COR-L47 (cell line): ENCODE results near the gene CYB561D1.

Source experiments
- DNase-seq: peaks from one replicate; lab custom pipeline; 2025; lab: John Stamatoyannopoulos, UW

The CYB561D1 gene

DNA sequence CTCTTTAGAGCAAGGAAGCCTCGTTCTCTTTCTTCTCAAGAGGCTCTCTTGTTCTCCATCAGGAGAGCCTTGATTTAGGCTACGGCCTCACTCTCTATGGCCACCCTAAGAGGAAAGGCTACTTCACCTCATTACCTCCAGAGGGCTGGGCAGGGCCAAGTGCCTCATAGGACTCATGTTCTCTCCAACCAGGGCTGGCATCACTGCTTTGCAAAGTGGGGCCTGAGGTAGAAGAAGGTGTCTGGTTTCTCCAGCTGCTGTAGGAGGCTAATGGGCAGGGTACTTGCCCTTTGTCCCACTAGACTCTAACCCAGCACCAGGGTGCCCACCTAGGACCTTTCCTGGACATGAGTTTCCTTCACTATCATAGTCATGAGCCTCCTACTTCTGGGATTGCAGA, 12.2 kb upstream of the CYB561D1 start:
- DNase-seq, result no peak

DNA sequence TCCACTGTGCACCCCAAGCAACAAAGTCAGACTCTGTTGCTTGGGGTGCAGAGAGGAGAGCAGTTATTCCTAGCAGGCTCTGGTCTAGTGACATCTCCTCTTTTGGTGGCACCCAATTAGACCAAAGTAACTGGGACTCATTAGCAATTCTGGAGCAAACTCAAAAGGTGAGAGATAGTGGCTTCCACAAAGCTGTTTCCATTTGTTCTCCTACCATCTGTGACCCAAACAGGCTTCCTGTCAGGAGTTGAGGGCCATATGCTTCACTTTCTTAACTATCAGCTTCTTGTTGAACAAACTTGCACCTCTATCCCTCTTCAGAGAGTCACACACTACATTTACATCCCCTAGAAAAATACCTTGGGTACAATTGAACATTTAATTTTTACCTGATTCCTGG, 11.7 kb upstream of the CYB561D1 start:
- DNase-seq, result no peak

- peak; percentile 72 for DNase-seq
Measured at GRCh38 chr1:109482791-109483671, 10.9 kb upstream of the CYB561D1 start.

- peak; percentile 87 for DNase-seq
Measured at GRCh38 chr1:109483672-109484518, 10.0 kb upstream of the CYB561D1 start, which contains the start of gene ATXN7L2. TSS of gene ATXN7L2 (plus strand) at chr1:109483905. CDS start at chr1:109483954, 49 bp downstream.

GRCh38 chr1:109484519-109484975, 9.3 kb upstream of the CYB561D1 start:
- DNase-seq, result no peak

DNA sequence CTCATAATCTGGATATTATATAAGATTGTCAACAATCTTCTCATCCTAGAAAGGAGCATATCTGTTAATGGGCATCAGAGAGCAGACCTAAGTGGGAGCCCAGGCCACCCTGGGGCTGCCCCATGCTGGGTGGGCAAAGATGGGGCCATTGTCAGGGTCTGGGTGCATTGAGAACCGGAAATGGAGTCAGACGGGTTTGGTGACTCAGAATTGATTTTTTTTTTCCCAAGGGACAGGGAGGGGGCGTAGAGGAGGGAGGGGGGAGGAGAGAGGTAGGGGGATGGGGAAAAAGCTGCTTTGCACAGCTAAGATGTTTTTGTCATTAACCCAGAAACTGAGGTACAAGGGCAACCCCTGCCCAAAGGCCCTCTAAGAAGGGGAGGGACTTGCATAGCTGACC, 8.9 kb upstream of the CYB561D1 start:
- DNase-seq, result peak; percentile 12

- DNase-seq, result no peak
Measured at GRCh38 chr1:109487261-109487660, 6.6 kb upstream of the CYB561D1 start.

- no peak for DNase-seq
Measured at GRCh38 chr1:109488201-109488600, 5.7 kb upstream of the CYB561D1 start.

GRCh38 chr1:109488696-109489095, 5.2 kb upstream of the CYB561D1 start:
- DNase-seq, result no peak

GRCh38 chr1:109490029-109490933, 3.6 kb upstream of the CYB561D1 start:
- peak; percentile 43 for DNase-seq

DNA sequence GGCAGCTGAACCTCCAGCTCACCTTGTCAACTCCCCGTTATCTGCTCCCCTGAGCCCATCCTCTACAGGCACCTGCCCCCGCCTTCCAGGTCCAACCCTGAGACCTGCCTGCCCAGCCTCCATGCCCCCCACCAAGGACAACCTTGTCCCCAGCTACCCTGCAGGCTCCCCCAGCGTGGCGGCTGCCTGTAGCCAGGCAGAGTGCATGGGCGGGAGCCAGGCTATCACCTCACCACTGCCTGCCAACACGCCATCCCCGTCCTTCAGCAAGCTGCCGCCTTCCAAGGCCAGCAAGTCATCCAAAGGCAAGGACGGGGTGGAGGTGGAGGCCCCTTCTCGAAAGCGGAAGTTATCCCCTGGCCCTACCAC, 3.0 kb upstream of the CYB561D1 start:
- DNase-seq, result no peak

DNA sequence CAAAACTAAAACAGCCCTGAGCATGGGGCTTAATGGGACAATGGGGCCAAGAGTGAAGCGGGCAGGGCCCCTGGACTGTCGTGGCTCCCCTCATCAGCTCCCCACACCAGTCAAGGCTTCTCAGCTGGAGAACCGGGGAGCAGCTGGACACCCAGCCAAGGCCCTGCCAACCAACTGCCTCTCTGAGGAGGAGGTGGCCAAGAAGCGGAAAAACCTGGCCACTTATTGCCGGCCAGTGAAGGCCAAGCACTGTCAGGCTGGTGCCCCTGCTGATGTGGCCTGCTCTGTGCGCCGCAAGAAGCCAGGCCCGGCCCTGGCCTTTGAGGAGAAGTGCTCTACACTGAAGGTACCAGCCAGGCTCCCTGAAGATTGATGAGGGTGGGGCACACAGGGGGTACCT, 2.5 kb upstream of the CYB561D1 start:
- no peak for DNase-seq

- no peak for DNase-seq
Measured at GRCh38 chr1:109492779-109493178, 1.1 kb upstream of the CYB561D1 start.

DNA sequence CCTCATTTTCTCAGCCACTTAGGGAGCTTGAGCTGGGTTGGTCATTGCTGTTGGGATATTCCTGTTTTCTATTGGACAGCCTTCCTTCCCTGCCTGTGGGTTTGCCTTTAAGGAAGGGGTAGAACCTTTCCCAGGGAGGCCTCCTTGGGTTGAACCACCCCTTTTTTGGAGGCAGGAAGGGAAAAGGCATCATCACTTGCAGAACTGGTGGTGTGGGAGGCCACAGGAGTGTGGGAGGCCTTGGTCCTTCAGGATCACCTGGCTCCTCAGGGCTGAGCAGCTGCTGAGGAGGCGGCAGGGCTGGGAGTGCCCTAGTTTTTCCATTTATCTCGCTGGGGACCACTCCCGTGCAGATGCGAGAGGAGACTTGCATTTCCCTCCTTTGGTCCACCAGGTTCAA, 667 bp upstream of the CYB561D1 start:
- no peak for DNase-seq

DNA sequence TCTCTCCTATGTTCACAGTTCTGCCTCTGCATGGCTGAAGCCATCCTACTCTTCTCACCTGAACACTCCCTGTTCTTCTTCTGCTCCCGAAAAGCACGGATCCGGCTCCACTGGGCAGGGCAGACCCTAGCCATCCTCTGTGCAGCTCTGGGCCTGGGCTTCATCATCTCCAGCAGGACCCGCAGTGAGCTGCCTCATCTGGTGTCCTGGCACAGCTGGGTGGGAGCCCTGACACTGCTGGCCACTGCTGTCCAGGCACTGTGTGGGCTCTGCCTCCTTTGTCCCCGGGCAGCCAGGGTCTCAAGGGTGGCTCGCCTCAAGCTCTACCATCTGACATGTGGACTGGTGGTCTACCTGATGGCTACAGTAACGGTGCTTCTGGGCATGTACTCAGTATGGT, 1.8 kb downstream of the CYB561D1 start:
- DNase-seq, result no peak

DNA sequence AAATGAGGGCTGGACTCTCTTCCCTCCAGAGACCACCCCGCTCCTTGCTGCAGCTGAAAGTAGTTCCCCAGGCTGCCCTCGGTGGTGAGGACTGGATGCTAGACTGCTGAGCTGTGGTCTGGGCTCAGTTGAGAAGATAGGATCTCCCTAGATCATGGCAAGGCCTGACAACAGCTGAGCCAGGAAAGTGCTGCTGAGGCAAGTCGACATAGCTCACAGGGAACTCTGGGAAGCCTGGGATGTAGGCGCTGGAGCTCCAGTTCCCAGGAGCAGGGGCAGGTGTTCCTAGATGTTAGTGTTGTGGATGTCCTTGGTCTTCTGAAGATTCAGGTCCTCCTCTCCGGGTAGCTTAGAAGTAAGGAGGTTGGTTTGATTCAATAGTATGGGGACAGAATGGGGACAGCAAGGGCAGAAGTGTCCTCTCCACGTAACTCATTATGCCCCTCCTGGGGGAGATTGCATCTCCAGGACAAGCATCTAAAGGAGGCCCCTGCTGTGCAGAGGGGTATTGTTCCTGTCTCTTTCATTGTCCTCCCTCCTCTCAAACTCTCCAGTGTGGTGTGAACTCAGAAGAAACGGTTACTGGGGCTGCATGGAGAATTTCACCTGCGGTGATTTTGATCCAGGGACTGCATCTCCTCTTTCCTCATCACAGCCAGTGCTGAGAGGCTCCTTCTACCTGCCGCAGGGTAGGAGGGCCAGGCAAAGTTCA, 3.7 kb downstream of the CYB561D1 start:
- DNase-seq, result no peak

DNA sequence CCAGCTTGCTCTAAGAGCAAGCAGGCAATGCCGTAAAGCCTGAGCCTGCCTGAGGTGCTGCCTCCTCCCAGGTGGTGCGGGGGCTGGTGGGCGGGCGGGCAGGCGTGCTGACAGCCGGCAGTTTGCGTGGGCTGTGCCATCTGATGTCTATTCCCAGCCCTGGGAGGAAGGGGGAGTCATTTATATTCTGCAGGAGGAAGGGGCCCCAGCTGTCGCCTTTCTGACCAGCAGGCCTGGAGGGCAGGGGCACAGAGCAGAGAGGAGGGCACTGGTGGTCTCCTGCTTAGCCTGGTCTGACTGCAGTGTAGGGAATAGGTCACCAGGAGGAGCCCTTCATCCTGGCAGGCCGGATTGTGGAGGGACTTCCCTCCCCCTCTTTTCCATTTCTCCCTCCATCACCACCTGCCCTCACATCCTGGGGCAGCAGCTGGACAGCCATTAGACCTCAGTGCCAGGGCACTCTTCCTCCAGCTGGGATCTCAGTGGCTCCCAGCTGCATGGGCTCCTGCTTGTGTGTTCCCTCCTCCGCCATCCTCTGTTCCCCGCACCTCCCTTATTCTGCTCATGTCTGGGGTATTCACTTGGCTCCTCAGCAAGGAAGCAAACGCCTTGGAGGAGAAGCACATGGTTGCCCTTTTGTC, 4.4 kb downstream of the CYB561D1 start:
- DNase-seq, result peak; percentile 34

DNA sequence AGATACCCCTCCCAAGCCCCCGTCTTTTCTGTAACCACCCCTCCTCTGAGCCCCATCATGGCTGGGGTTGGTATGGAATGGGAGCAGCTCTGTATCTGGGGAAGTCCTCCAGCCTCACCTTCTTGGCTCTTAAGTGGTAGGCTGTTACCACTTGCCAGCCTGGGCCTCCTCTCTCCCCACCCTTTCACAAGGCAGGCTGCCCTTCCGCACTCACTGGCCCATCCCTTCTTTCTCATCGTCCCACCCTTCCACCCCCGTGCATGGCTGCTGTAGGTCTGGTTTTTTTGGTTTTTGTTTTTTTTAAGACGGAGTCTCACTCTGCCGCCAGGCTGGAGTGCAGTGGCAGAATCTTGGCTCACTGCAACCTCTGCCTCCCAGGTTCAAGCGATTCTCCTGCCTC, 5.2 kb downstream of the CYB561D1 start:
- DNase-seq, result no peak

GRCh38 chr1:109499661-109500536, 6.0 kb downstream of the CYB561D1 start:
- DNase-seq, result peak; percentile 35

DNA sequence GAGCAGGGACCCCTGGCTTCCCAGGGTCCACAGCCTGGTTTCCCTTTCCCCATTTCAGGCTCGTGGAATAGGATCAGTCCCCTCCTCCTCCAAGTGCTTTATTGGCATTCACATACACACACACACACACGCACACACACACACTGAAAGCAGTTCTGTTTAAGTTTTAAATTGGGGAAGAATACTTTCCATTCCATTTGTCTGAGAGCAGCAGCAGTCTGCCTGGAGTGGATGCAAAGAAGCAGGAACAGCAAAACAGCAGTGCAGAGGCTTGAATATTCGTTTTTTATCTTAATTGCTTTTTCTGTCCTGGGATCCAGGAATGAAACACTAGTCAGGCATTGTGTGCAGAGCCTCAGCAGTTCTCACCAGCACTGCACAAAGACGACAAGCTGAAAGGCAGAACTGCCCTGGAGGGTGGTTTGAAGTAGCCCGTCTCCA, 7.1 kb downstream of the CYB561D1 start:
- DNase-seq, result no peak
